ENCODE data around the gene NUP37.

DNA sequence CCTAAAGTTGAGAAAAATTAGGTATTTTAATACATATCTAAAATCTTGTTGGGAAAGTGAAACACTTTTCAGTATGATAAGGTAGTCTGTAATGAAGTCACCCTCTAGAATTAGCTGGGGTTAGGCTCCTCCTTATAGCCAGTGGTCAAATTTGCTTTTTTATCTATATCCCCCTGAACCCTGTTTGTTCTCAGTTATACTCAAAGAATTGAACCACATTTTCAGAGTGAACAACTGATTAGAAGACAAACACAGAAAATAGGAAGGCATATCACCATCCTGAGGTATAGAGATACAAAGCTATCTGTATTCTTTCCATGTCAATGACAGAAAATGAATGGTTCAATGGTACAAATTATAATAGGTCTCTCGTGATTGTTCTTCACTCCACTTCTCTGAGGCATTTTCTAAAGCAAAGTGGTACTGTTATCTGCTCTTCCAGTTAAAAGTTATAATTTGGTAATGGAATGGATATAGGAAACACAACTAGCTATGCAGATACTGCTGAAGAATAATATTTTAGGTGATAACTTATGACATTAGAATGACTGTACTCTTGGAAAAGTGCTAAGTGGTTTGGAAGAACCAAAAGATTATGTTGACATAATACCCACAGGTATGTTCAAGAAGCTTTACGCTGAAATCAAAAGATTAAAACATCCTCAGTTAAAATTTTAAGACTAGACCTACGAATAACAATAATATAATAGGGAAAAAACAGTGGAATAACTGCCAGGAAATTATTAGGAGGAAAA, 85.7 kb downstream of the NUP37 start:
- no peak for TF ChIP-seq EZH2 (IDR thresholded peaks at IDR 0.05)
- TF ChIP-seq SP1 (IDR thresholded peaks at IDR 0.05; ENCODE audit: low read depth): no peak
- TF ChIP-seq CTCF (IDR thresholded peaks at IDR 0.05 in 2 of 3, conservative IDR thresholded peaks at IDR 0.05 in 1 of 3; ENCODE audit: borderline replicate concordance in 1 of 3, insufficient read depth in 1 of 3, low read depth in 2 of 3, low read length in 2 of 3): no peak
- no peak for TF ChIP-seq POLR2AphosphoS5 (IDR thresholded peaks at IDR 0.05; ENCODE audit: low read depth, low read length)
- TF ChIP-seq RAD21 (IDR thresholded peaks at IDR 0.05; ENCODE audit: low read depth): no peak
- TF ChIP-seq, protein P1, sequence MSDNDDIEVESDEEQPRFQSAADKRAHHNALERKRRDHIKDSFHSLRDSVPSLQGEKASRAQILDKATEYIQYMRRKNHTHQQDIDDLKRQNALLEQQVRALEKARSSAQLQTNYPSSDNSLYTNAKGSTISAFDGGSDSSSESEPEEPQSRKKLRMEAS (IDR thresholded peaks at IDR 0.05): no peak
- no peak for TF ChIP-seq EZH2phosphoT487 (IDR thresholded peaks at IDR 0.05; ENCODE audit: borderline replicate concordance)
- TF ChIP-seq ZBTB33 (IDR thresholded peaks at IDR 0.05; ENCODE audit: extremely low read depth, insufficient replicate concordance, low read length): no peak
- no peak for TF ChIP-seq TCF7L2 (IDR thresholded peaks at IDR 0.05; ENCODE audit: borderline replicate concordance, extremely low read depth, insufficient read depth, insufficient read length)
- no peak for TF ChIP-seq ELF1 (IDR thresholded peaks at IDR 0.05; ENCODE audit: borderline replicate concordance, low read depth)
- TF ChIP-seq YY1 (IDR thresholded peaks at IDR 0.05; ENCODE audit: extremely low read depth, insufficient replicate concordance, low read depth, low read length): no peak
- TF ChIP-seq FOSL1 (IDR thresholded peaks at IDR 0.05; ENCODE audit: low read depth): no peak
- TF ChIP-seq ZFX (IDR thresholded peaks at IDR 0.05): no peak
- no peak for TF ChIP-seq CBX3 (IDR thresholded peaks at IDR 0.05; ENCODE audit: low read depth)

Data from HCT116 (cell line).